ENCODE measurements around the gene DNAJB6. TPM values are rescaled to one million over a fixed set of nuclear protein-coding genes. Genes with fewer than 3 reads are reported as not detected.

The DNAJB6 gene
- total RNA-seq, 1 experiment from 2014 or later, result 82.5 TPM

DNA sequence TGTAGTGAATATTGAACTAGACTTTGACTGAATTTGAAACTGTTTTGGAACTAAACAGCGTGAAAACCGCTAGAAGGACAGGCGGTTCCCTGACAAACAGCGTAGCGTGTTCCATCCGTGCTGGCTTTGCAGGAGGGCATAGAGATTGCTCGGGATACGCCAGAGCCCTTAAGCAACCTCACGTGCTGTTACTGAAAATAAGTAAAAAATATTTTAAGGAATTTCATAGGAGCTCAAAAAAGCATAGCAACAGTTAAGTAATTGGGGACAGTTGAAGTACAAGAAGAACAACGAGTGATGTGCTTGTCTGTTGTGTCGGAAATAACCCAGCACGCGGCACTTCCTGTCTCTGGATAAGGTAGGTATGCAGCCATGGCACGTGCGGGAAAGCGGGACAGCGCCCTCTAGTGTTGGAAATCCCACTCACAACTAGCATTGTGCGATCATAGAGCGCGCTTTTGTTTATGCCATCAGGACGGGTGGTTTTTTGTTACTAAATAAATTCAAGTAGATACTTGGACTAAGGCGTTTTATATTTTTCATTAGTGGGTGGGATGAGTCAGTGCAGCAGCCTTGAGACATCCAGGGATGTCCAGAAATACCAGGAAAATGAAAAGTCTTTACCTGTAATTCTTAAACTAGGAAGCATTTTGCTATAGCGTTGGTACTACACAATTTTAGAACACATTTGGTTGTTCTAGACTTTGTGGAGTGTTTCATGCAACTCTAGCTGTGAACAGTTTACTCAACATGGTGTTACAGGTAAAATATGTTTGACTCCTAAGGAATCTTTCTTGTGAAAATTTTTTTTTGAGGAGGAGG is 50.4 kb downstream of the DNAJB6 start:
- H3K4me2 ChIP-seq (ENCODE audit: low read length), result peak overlapping the region; percentile 20; the same call in 1 of the 2 replicates
- TF ChIP-seq, protein P1, sequence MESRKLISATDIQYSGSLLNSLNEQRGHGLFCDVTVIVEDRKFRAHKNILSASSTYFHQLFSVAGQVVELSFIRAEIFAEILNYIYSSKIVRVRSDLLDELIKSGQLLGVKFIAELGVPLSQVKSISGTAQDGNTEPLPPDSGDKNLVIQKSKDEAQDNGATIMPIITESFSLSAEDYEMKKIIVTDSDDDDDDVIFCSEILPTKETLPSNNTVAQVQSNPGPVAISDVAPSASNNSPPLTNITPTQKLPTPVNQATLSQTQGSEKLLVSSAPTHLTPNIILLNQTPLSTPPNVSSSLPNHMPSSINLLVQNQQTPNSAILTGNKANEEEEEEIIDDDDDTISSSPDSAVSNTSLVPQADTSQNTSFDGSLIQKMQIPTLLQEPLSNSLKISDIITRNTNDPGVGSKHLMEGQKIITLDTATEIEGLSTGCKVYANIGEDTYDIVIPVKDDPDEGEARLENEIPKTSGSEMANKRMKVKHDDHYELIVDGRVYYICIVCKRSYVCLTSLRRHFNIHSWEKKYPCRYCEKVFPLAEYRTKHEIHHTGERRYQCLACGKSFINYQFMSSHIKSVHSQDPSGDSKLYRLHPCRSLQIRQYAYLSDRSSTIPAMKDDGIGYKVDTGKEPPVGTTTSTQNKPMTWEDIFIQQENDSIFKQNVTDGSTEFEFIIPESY (IDR thresholded peaks at IDR 0.05; ENCODE audit: extremely low read depth, insufficient replicate concordance, low read length), result no peak
- TF ChIP-seq SRF (IDR thresholded peaks at IDR 0.05; ENCODE audit: low read depth), result no peak
- TF ChIP-seq ZNF274 (IDR thresholded peaks at IDR 0.05; ENCODE audit: low read depth, low read length), result no peak
- no peak for TF ChIP-seq TCF7L2 (IDR thresholded peaks at IDR 0.05; ENCODE audit: borderline replicate concordance, extremely low read depth, insufficient read depth, insufficient read length)
- no peak; the same call in 1 of the 2 replicates for TF ChIP-seq SP1 (IDR thresholded peaks at IDR 0.05; ENCODE audit: low read depth)
- peak; percentile 65 for TF ChIP-seq ELF1 (IDR thresholded peaks at IDR 0.05; ENCODE audit: borderline replicate concordance, low read depth)
- TF ChIP-seq, protein P2, sequence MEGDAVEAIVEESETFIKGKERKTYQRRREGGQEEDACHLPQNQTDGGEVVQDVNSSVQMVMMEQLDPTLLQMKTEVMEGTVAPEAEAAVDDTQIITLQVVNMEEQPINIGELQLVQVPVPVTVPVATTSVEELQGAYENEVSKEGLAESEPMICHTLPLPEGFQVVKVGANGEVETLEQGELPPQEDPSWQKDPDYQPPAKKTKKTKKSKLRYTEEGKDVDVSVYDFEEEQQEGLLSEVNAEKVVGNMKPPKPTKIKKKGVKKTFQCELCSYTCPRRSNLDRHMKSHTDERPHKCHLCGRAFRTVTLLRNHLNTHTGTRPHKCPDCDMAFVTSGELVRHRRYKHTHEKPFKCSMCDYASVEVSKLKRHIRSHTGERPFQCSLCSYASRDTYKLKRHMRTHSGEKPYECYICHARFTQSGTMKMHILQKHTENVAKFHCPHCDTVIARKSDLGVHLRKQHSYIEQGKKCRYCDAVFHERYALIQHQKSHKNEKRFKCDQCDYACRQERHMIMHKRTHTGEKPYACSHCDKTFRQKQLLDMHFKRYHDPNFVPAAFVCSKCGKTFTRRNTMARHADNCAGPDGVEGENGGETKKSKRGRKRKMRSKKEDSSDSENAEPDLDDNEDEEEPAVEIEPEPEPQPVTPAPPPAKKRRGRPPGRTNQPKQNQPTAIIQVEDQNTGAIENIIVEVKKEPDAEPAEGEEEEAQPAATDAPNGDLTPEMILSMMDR (IDR thresholded peaks at IDR 0.05 in 2 of 3, conservative IDR thresholded peaks at IDR 0.05 in 1 of 3; ENCODE audit: borderline replicate concordance in 1 of 3, insufficient read depth in 1 of 3, low read depth in 2 of 3, low read length in 2 of 3), result peak; percentile 66 to 87 (median 87)
- TF ChIP-seq CBX3 (IDR thresholded peaks at IDR 0.05; ENCODE audit: low read depth), result peak; percentile 83; the same call in 1 of the 2 replicates
- peak; percentile 31 for TF ChIP-seq YY1 (IDR thresholded peaks at IDR 0.05; ENCODE audit: extremely low read depth, insufficient replicate concordance, low read depth, low read length)
- TF ChIP-seq, protein P3, sequence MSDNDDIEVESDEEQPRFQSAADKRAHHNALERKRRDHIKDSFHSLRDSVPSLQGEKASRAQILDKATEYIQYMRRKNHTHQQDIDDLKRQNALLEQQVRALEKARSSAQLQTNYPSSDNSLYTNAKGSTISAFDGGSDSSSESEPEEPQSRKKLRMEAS (IDR thresholded peaks at IDR 0.05), result peak; percentile 98
- TF ChIP-seq SIN3A (IDR thresholded peaks at IDR 0.05; ENCODE audit: low read depth), result peak; percentile 25; the same call in 1 of the 2 replicates
- TF ChIP-seq RAD21 (IDR thresholded peaks at IDR 0.05; ENCODE audit: low read depth), result peak; percentile 81
- no peak for TF ChIP-seq EZH2 (IDR thresholded peaks at IDR 0.05)
- 0 out of 2 replicates have a peak, but pooled peaks have one; percentile 12 for TF ChIP-seq JUND (IDR thresholded peaks at IDR 0.05)
- no peak for TF ChIP-seq EZH2phosphoT487 (IDR thresholded peaks at IDR 0.05; ENCODE audit: borderline replicate concordance)
- no peak for TF ChIP-seq REST (IDR thresholded peaks at IDR 0.05; ENCODE audit: low read depth)
- no peak for TF ChIP-seq POLR2A (IDR thresholded peaks at IDR 0.05; ENCODE audit: borderline replicate concordance, extremely low read depth, insufficient read depth, insufficient read length)
- POLR2A ChIA-PET, result no interaction called here
- no peak overlapping the region for H3K4me3 ChIP-seq (replicated peaks in 1 of 2; ENCODE audit: low read depth in 1 of 2, low read length in 2 of 2)
- H3K9ac ChIP-seq (ENCODE audit: low read length), result peak overlapping the region; percentile 29
- ATAC-seq (peak; percentile 95), DNase-seq (ENCODE audit: low read depth, low spot score) (peak; percentile 69)
- no peak overlapping the region for H2AFZ ChIP-seq (ENCODE audit: low read depth, low read length, poor library complexity, severe bottlenecking)
- CTCF ChIA-PET, result interaction anchor here (1.0 kb wide), 1 partner anchor 8 kb away, joined by 4 read pairs; no protein-coding TSS in a partner anchor
- intact Hi-C loops (cut with micrococcal nuclease), result loop anchor here (10.0 kb wide), 1 partner anchor 412 kb away; no protein-coding TSS in a partner anchor
- H3K4me1 ChIP-seq (ENCODE audit: control insufficient read depth in 1 of 2, insufficient read depth in 2 of 2, low read length in 2 of 2), result peaks cover 0 to 9% of the 10 kb centered on the region in 2 experiments; a peak in 2 of 4 replicates
- H3K79me2 ChIP-seq (ENCODE audit: insufficient read depth, low read length), result peaks cover 64% of the 10 kb centered on the region
- RAD21 ChIA-PET (ENCODE audit: low non-redundant PET in 1 of 2, low total read pairs in 2 of 2, uncharacterized antibody in 2 of 2, unreplicated experiment in 2 of 2), result no interaction called here
- H3K9me3 ChIP-seq (ENCODE audit: control insufficient read depth in 1 of 2, insufficient read depth in 1 of 2, low read depth in 1 of 2, low read length in 2 of 2), result no peaks in the 10 kb centered on the region
- no peaks in the 10 kb centered on the region for H3K27me3 ChIP-seq (ENCODE audit: insufficient read depth, low read length)
- no peaks in the 10 kb centered on the region for H3K9me2 ChIP-seq (ENCODE audit: insufficient read depth)
- H3K27ac ChIP-seq (ENCODE audit: low read depth, low read length), result no peak overlapping the region
- BruUV-seq (replicated peaks), result no TSS peak
- peaks cover 15 to 29% of the 10 kb centered on the region in 2 experiments; a peak in 2 of 4 replicates for H3K36me3 ChIP-seq (ENCODE audit: control insufficient read depth in 1 of 2, insufficient read depth in 2 of 2, low read length in 2 of 2)
- no peaks in the 10 kb centered on the region for H4K20me1 ChIP-seq (ENCODE audit: insufficient read depth)
